HepG2 (cell line): Measurements from ENCODE around the gene DYSF. TPM values are rescaled to one million over a fixed set of nuclear protein-coding genes. Genes with fewer than 3 reads are reported as not detected.

Source experiments
- ATAC-seq: fragments of 200-7000 bp; cut with Tn5 transposase; 3 replicates; pipeline ENCODE4 v1.9.1; 2020; ENCODE audit warnings: mild to moderate bottlenecking, moderate library complexity
- BruUV-seq: library from RNA; stranded (reverse); fragments of 400-500 nt; replicated peaks from 2 replicates; lab custom pipeline; 2021; lab: Mats Ljungman, UMichigan
- CTCF ChIA-PET: fragments of 300-600 bp; formaldehyde crosslinking; extraction: SDS; loops from one replicate; lab custom pipeline; 2021; ENCODE audit warnings: low total read pairs, inconsistent platforms, low intra/inter-chr PET ratio; lab: Yijun Ruan, JAX
- POLR2A ChIA-PET: fragments of 350-600 bp; sonication (Branson Sonifier 250); formaldehyde crosslinking; loops from one replicate; lab custom pipeline; 2020; ENCODE audit warnings: antibody characterized with exemption, inconsistent platforms; lab: Yijun Ruan, JAX
- DNase-seq: peaks from one replicate; pipeline ENCODE4 v3.0.0-alpha.2; 2015; ENCODE audit warnings: low spot score
- FAIRE-seq: peaks from 3 replicates; lab custom pipeline; 2011; peaks lifted over from hg19 to GRCh38; lab: Jason Lieb, UNC
- H2AFZ ChIP-seq: one replicate; pipeline ENCODE4 v1.6.1; 2011; ENCODE audit warnings: low read length, inconsistent platforms
- H3K27ac ChIP-seq: fragments of 300-600 bp; 3 replicates; pipeline ENCODE4 v1.8.0; 2011; ENCODE audit warnings: mixed run types, mild to moderate bottlenecking, mixed read lengths, low read length, inconsistent platforms; ENCODE audit not compliant: insufficient read depth; ENCODE audit errors: extremely low read length
- H3K27me3 ChIP-seq, 2 experiments: fragments of 200-600 bp in 1 of 2; 2 replicates in 1 of 2; 3 replicates in 1 of 2; pipeline versions ENCODE4 v1.6.0 to v1.8.0; 2011; ENCODE audit warnings: low read length in 2 of 2, mild to moderate bottlenecking in 2 of 2, moderate library complexity in 2 of 2, inconsistent platforms in 1 of 2; ENCODE audit not compliant: insufficient read depth in 2 of 2, control insufficient read depth in 1 of 2
- H3K36me3 ChIP-seq, 2 experiments: fragments of 200-600 bp in 1 of 2; replicated peaks in 1 of 2; 2 replicates in 1 of 2; 3 replicates in 1 of 2; pipeline versions ENCODE4 v1.5.1 to v1.8.0; 2011; ENCODE audit warnings: low read length in 2 of 2, inconsistent platforms in 1 of 2; ENCODE audit not compliant: insufficient read depth in 2 of 2, control insufficient read depth in 1 of 2
- H3K4me1 ChIP-seq: 2 replicates; pipeline ENCODE4 v1.5.1; 2012; ENCODE audit warnings: low read length, inconsistent platforms; ENCODE audit not compliant: insufficient read depth
- H3K4me2 ChIP-seq: 2 replicates; pipeline ENCODE4 v1.6.0; 2011; ENCODE audit warnings: low read depth, low read length, inconsistent platforms
- H3K4me3 ChIP-seq, 3 experiments: fragments of 200-600 bp in 1 of 3; sonication (generic), shearing (Covaris generic) in 1 of 3; replicated peaks in 1 of 3; 2 replicates each; pipeline ENCODE4 v1.5.1; 2011 to 2016; ENCODE audit warnings: low read length in 3 of 3, inconsistent platforms in 2 of 3, low read depth in 2 of 3, mild to moderate bottlenecking in 2 of 3, control low read depth in 1 of 3, mixed read lengths in 1 of 3; ENCODE audit not compliant: insufficient read depth in 1 of 3
- H3K79me2 ChIP-seq: one replicate; pipeline ENCODE4 v1.6.1; 2011; ENCODE audit warnings: low read length, inconsistent platforms; ENCODE audit not compliant: insufficient read depth
- H3K9ac ChIP-seq: 2 replicates; pipeline ENCODE4 v1.6.0; 2011; ENCODE audit warnings: mild to moderate bottlenecking, low read depth, low read length, inconsistent platforms; ENCODE audit not compliant: insufficient read depth
- H3K9me3 ChIP-seq: 2 replicates; pipeline ENCODE4 v1.5.1; 2012; ENCODE audit warnings: mild to moderate bottlenecking, low read length
- H4K20me1 ChIP-seq: 2 replicates; pipeline ENCODE4 v1.6.0; 2011; ENCODE audit warnings: inconsistent platforms, mild to moderate bottlenecking, low read length, moderate library complexity; ENCODE audit not compliant: insufficient read depth
- CBFB ChIP-seq: sonication (generic); formaldehyde crosslinking; IDR thresholded peaks from 2 replicates; pipeline ENCODE4 v1.4.0; 2020; ENCODE audit warnings: missing genetic modification reagents
- CBX5 ChIP-seq: sonication (generic); formaldehyde crosslinking; IDR thresholded peaks from 2 replicates; pipeline ENCODE4 v1.4.0; 2020; ENCODE audit warnings: missing genetic modification reagents, borderline replicate concordance
- EP300 ChIP-seq, 3 experiments: sonication (generic) in 1 of 3; formaldehyde crosslinking in 1 of 3; IDR thresholded peaks; 2 replicates each; pipeline versions ENCODE4 v1.5.1 to v1.6.1; 2011 to 2020; ENCODE audit warnings: low read depth in 2 of 3, low read length in 2 of 3, borderline replicate concordance in 1 of 3, improper control_type of control experiment in 1 of 3, mild to moderate bottlenecking in 1 of 3, missing genetic modification reagents in 1 of 3, moderate library complexity in 1 of 3
- HES4 ChIP-seq: sonication (generic); formaldehyde crosslinking; IDR thresholded peaks from 2 replicates; pipeline ENCODE4 v1.9.0; 2021; ENCODE audit warnings: mild to moderate bottlenecking, missing genetic modification reagents, borderline replicate concordance
- HMG20A ChIP-seq: IDR thresholded peaks from 2 replicates; pipeline ENCODE4 v1.6.1; 2016; ENCODE audit warnings: borderline replicate concordance
- JUN ChIP-seq: sonication (generic); formaldehyde crosslinking; IDR thresholded peaks from 2 replicates; pipeline ENCODE4 v1.4.0; 2020; ENCODE audit warnings: mild to moderate bottlenecking, missing genetic modification reagents
- NRL ChIP-seq: sonication (generic); formaldehyde crosslinking; IDR thresholded peaks from 2 replicates; pipeline ENCODE4 v1.5.0; 2020; ENCODE audit warnings: missing genetic modification reagents, mild to moderate bottlenecking, moderate library complexity, borderline replicate concordance
- PHF21A ChIP-seq: sonication (generic); formaldehyde crosslinking; IDR thresholded peaks from 2 replicates; pipeline ENCODE4 v1.5.0; 2020; ENCODE audit warnings: mild to moderate bottlenecking, missing genetic modification reagents
- RARA ChIP-seq: IDR thresholded peaks from 2 replicates; pipeline ENCODE4 v1.6.1; 2016; ENCODE audit warnings: missing genetic modification reagents, missing compliant biosample characterization
- ZMYM4 ChIP-seq: sonication (generic); formaldehyde crosslinking; IDR thresholded peaks from 2 replicates; pipeline ENCODE4 v1.8.1; 2023; ENCODE audit warnings: mild to moderate bottlenecking, missing genetic modification reagents
- ZNF121 ChIP-seq: sonication (generic); formaldehyde crosslinking; IDR thresholded peaks from 2 replicates; pipeline ENCODE4 v1.5.0; 2020; ENCODE audit warnings: mild to moderate bottlenecking, missing genetic modification reagents
- ZNF251 ChIP-seq: sonication (generic); formaldehyde crosslinking; IDR thresholded peaks from 2 replicates; pipeline ENCODE4 v1.9.0; 2021; ENCODE audit warnings: mild to moderate bottlenecking, missing genetic modification reagents
- ZNF33B ChIP-seq: sonication (generic); formaldehyde crosslinking; IDR thresholded peaks from 2 replicates; pipeline ENCODE4 v1.5.1; 2020; ENCODE audit warnings: mild to moderate bottlenecking, missing genetic modification reagents
- ZNF383 ChIP-seq: sonication (generic); formaldehyde crosslinking; IDR thresholded peaks from 2 replicates; pipeline ENCODE4 v1.4.0; 2020; ENCODE audit warnings: missing genetic modification reagents, mild to moderate bottlenecking, borderline replicate concordance
- ZNF660 ChIP-seq: sonication (generic); formaldehyde crosslinking; IDR thresholded peaks from 2 replicates; pipeline ENCODE4 v1.5.1; 2020; ENCODE audit warnings: mild to moderate bottlenecking, low read depth, missing genetic modification reagents, borderline replicate concordance
- ZNF761 ChIP-seq: sonication (generic); formaldehyde crosslinking; conservative IDR thresholded peaks from 2 replicates; pipeline ENCODE4 v1.4.0; 2020; ENCODE audit warnings: mild to moderate bottlenecking, missing genetic modification reagents
- WGBS: methylation state at CpG from one replicate; pipeline ENCODE4 v1.1.6; 2017; ENCODE audit warnings: low lambda C conversion rate; 5-methylcytosine and 5-hydroxymethylcytosine counted together
- in situ Hi-C: cut with HindIII; loops from 2 replicates; pipeline ENCODE4 v1.10.0; 2017; ENCODE audit warnings: low pct_unique_long_range_greater_than_20kb; ENCODE audit not compliant: extremely low pct_ligation_motif_present
- intact Hi-C: fragments of 100-400 bp; cut with micrococcal nuclease; formaldehyde crosslinking; loops from one replicate; pipeline ENCODE4 v1.10.0; 2022; ENCODE audit not compliant: unreplicated experiment
- polyA plus RNA-seq, 8 experiments: library from polyadenylated mRNA; depleted of rRNA in 3 of 8; stranded (reverse) in 7 of 8; unstranded in 1 of 8; fragments of >200 nt; fragmentation: Illumina TruSeq in 4 of 8; extraction: Trizol in 4 of 8; gene quantifications; 2 replicates each; pipeline versions ENCODE4 v1.2.1 to v1.2.3, GENCODE V29; 2011 to 2016; ENCODE audit warnings: low read depth in 4 of 8, missing spikeins in 1 of 8, mixed read lengths in 1 of 8; ENCODE audit not compliant: insufficient read depth in 1 of 8
- total RNA-seq, 5 experiments: library from RNA; depleted of rRNA; stranded (reverse); fragments of >200 nt; fragmentation: Illumina TruSeq; extraction: Trizol; gene quantifications; 2 replicates each; pipeline ENCODE4 v1.2.3, GENCODE V29; 2016; ENCODE audit warnings: low read depth in 1 of 5
- TF ChIP-seq, protein P1 (sequence below): sonication (generic); formaldehyde crosslinking; conservative IDR thresholded peaks from 2 replicates; pipeline ENCODE4 v1.8.0; 2022; ENCODE audit warnings: low read depth, missing genetic modification reagents
- TF ChIP-seq, protein P2 (sequence below): sonication (generic); formaldehyde crosslinking; IDR thresholded peaks from 2 replicates; pipeline ENCODE4 v1.5.0; 2020; ENCODE audit warnings: missing genetic modification reagents
- TF ChIP-seq, protein P3 (sequence below): sonication (generic); formaldehyde crosslinking; conservative IDR thresholded peaks from 2 replicates; pipeline ENCODE4 v1.8.0; 2022; ENCODE audit warnings: missing genetic modification reagents

Gene DYSF
- total and polyA plus RNA-seq, 2 of the 13 experiments (the other 11 are each of a cell fraction or from before 2014, with no cell fraction given) = 0.15 to 2.4 TPM

DNA sequence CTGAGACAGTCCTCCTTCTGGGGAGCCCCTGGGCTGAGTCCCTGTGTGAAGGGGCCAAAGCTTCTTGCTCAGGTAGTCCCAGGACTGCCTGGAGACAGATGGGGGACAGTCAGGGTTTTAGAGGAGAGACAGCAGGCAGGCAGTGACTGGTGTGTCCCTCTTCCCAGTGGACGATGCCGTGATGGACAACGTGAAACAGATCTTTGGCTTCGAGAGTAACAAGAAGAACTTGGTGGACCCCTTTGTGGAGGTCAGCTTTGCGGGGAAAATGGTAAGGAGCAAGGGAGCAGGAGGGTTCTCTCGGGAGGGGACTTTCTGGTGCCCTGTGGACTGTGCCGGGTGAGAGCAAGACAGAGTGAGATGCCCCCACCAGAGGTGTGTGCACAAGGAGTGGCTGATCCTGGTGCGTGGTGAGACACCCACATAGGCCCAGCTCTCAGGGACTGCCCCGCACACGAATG, 74.8 kb downstream of the DYSF start (continued):
- TF ChIP-seq NRL (no peak), HES4 (no peak), ZNF383 (CRISPR knock-in tag) (no peak), EP300 (IDR thresholded peaks at IDR 0.05; ENCODE audit: low read depth in 2 of 2, low read length in 2 of 2) (no peak), EP300 (CRISPR knock-in tag; IDR thresholded peaks at IDR 0.05; ENCODE audit: borderline replicate concordance) (no peak), HMG20A (CRISPR knock-in tag) (no peak), ZNF660 (no peak), CBFB (CRISPR knock-in tag) (no peak), PHF21A (CRISPR knock-in tag) (no peak)

DNA sequence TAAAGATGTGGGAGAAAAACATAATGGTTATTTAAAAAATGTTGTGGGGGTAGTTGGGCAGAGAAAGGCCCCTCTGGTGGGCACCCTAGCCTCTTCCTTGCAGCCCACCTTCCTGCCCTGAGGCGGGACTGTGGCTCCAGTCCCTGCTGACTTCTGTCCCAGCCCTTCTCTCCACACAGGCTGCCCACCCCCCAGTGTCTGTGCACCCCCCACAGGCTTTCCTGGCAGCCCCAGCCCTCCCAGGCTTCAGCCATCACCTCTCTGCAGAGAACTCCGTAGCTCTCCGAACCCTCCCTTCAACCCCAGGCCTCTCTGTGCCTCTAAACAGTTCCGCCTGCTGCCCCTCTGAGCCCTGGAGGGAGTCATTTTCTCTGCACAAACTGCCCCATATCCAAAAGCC, 75.4 kb downstream of the DYSF start:
- ChIA-PET CTCF (no interaction called here), POLR2A (no interaction called here)
- Histone ChIP-seq H3K4me1 (peaks cover 15% of the 10 kb centered on the region), H3K27ac (no peak overlapping the region), H4K20me1 (no peaks in the 10 kb centered on the region), H3K4me3 (no peak overlapping the region), H3K9me3 (no peaks in the 10 kb centered on the region), H3K27me3 (peaks cover 2 to 38% of the 10 kb centered on the region in 2 experiments; a peak in 4 of 5 replicates), H3K4me2 (no peak overlapping the region), H3K79me2 (no peaks in the 10 kb centered on the region), H3K9ac (no peak overlapping the region), H2AFZ (no peak overlapping the region), H3K36me3 (no peaks in the 10 kb centered on the region)
- in situ Hi-C loops = loop anchor here (25.0 kb wide), 2 partner anchors 1209 to 1334 kb away; no protein-coding TSS in a partner anchor
- DNase-seq (no peak), FAIRE-seq (no peak), ATAC-seq (no peak)
- 20% methylated on average over 4 of the region's 4 CpGs for WGBS
- intact Hi-C loops = loop anchor here (1.0 kb wide), 1 partner anchor 46 kb away; no protein-coding TSS in a partner anchor
- TF ChIP-seq, protein P1, sequence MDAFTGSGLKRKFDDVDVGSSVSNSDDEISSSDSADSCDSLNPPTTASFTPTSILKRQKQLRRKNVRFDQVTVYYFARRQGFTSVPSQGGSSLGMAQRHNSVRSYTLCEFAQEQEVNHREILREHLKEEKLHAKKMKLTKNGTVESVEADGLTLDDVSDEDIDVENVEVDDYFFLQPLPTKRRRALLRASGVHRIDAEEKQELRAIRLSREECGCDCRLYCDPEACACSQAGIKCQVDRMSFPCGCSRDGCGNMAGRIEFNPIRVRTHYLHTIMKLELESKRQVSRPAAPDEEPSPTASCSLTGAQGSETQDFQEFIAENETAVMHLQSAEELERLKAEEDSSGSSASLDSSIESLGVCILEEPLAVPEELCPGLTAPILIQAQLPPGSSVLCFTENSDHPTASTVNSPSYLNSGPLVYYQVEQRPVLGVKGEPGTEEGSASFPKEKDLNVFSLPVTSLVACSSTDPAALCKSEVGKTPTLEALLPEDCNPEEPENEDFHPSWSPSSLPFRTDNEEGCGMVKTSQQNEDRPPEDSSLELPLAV (CRISPR knock-in tag) = no peak
- TF ChIP-seq ZNF121 (no peak), CBX5 (CRISPR knock-in tag) (no peak), ZMYM4 (CRISPR knock-in tag) (no peak), JUN (CRISPR knock-in tag) (no peak), ZNF761 (no peak), RARA (CRISPR knock-in tag) (no peak), ZNF33B (no peak), ZNF251 (no peak)
- TF ChIP-seq, protein P2, sequence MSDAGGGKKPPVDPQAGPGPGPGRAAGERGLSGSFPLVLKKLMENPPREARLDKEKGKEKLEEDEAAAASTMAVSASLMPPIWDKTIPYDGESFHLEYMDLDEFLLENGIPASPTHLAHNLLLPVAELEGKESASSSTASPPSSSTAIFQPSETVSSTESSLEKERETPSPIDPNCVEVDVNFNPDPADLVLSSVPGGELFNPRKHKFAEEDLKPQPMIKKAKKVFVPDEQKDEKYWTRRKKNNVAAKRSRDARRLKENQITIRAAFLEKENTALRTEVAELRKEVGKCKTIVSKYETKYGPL = no peak
- TF ChIP-seq, protein P3, sequence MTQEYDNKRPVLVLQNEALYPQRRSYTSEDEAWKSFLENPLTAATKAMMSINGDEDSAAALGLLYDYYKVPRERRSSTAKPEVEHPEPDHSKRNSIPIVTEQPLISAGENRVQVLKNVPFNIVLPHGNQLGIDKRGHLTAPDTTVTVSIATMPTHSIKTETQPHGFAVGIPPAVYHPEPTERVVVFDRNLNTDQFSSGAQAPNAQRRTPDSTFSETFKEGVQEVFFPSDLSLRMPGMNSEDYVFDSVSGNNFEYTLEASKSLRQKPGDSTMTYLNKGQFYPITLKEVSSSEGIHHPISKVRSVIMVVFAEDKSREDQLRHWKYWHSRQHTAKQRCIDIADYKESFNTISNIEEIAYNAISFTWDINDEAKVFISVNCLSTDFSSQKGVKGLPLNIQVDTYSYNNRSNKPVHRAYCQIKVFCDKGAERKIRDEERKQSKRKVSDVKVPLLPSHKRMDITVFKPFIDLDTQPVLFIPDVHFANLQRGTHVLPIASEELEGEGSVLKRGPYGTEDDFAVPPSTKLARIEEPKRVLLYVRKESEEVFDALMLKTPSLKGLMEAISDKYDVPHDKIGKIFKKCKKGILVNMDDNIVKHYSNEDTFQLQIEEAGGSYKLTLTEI = no peak
- BruUV-seq = no TSS peak
